HEK293 (cell line): Measurements from ENCODE around the gene HM13.

Source experiments
- CTCF ChIA-PET: fragments of 350-600 bp; formaldehyde crosslinking; extraction: SDS; loops from one replicate; lab custom pipeline; 2021; ENCODE audit warnings: antibody characterized with exemption; lab: Yijun Ruan, JAX
- POLR2A ChIA-PET: fragments of 300-600 bp; formaldehyde crosslinking; extraction: SDS; loops from one replicate; lab custom pipeline; 2020; ENCODE audit warnings: antibody characterized with exemption, inconsistent platforms; lab: Yijun Ruan, JAX
- H3K27ac ChIP-seq: fragments of 200-500 bp; sonication (Bioruptor generic); 2 replicates; pipeline ENCODE4 v1.5.1; 2014; ENCODE audit warnings: low read depth, low read length, control low read depth, inconsistent platforms; ENCODE audit errors: extremely low read depth
- H3K36me3 ChIP-seq, 2 experiments: fragments of 200-500 bp in 1 of 2; sonication (Bioruptor generic) in 1 of 2; 1 replicate in 1 of 2; 2 replicates in 1 of 2; pipeline ENCODE4 v1.5.1; 2014 to 2017; ENCODE audit warnings: inconsistent platforms in 2 of 2, low read length in 2 of 2; ENCODE audit not compliant: control insufficient read depth in 2 of 2, insufficient read depth in 1 of 2
- H3K4me1 ChIP-seq: fragments of 200-500 bp; sonication (Bioruptor generic); 2 replicates; pipeline ENCODE4 v1.5.1; 2014; ENCODE audit warnings: mild to moderate bottlenecking, low read length, inconsistent platforms; ENCODE audit not compliant: control insufficient read depth, insufficient read depth
- H3K4me3 ChIP-seq: 2 replicates; pipeline ENCODE4 v1.5.1; 2011; ENCODE audit warnings: low read depth, mild to moderate bottlenecking, control low read depth, low read length, moderate library complexity
- H3K9me3 ChIP-seq: fragments of 200-500 bp; sonication (Bioruptor generic); 2 replicates; pipeline ENCODE4 v1.5.1; 2014; ENCODE audit warnings: low read depth, low read length, inconsistent platforms; ENCODE audit not compliant: control insufficient read depth, insufficient read depth
- KLF9 ChIP-seq: fragments of 450-650 bp; formaldehyde crosslinking; IDR thresholded peaks from 2 replicates; pipeline ENCODE4 v1.5.1; 2016; ENCODE audit warnings: missing biosample characterization, missing genetic modification characterization, low read depth
- MEIS1 ChIP-seq: sonication (generic); formaldehyde crosslinking; IDR thresholded peaks from 2 replicates; pipeline ENCODE4 v1.8.1; 2022; ENCODE audit warnings: missing genetic modification reagents, mild to moderate bottlenecking, borderline replicate concordance
- OVOL3 ChIP-seq: fragments of 450-650 bp; formaldehyde crosslinking; IDR thresholded peaks from 2 replicates; pipeline ENCODE4 v1.5.1; 2016; ENCODE audit warnings: missing biosample characterization, missing genetic modification characterization
- SCRT1 ChIP-seq: fragments of 450-650 bp; formaldehyde crosslinking; IDR thresholded peaks from 2 replicates; pipeline ENCODE4 v1.5.1; 2016; ENCODE audit warnings: missing biosample characterization, missing genetic modification characterization, borderline replicate concordance
- SCRT2 ChIP-seq: fragments of 450-650 bp; formaldehyde crosslinking; IDR thresholded peaks from 2 replicates; pipeline ENCODE4 v1.5.1; 2016; ENCODE audit warnings: missing biosample characterization, missing genetic modification characterization
- ZBTB1 ChIP-seq: fragments of 450-650 bp; formaldehyde crosslinking; IDR thresholded peaks from 2 replicates; pipeline ENCODE4 v1.5.1; 2016; ENCODE audit warnings: missing biosample characterization, missing genetic modification characterization
- ZBTB21 ChIP-seq: fragments of 450-650 bp; formaldehyde crosslinking; IDR thresholded peaks from 2 replicates; pipeline ENCODE4 v1.5.1; 2017; ENCODE audit warnings: missing biosample characterization, missing genetic modification characterization
- ZNF132 ChIP-seq: fragments of 450-650 bp; formaldehyde crosslinking; IDR thresholded peaks from 2 replicates; pipeline ENCODE4 v1.5.1; 2017; ENCODE audit warnings: missing biosample characterization, missing genetic modification characterization, borderline replicate concordance
- ZNF155 ChIP-seq: fragments of 450-650 bp; formaldehyde crosslinking; IDR thresholded peaks from 2 replicates; pipeline ENCODE4 v1.5.1; 2016; ENCODE audit warnings: missing biosample characterization, missing genetic modification characterization
- ZNF16 ChIP-seq: fragments of 450-650 bp; formaldehyde crosslinking; IDR thresholded peaks from 2 replicates; pipeline ENCODE4 v1.5.1; 2016; ENCODE audit warnings: low read depth, missing biosample characterization, missing genetic modification characterization
- ZNF2 ChIP-seq: fragments of 450-650 bp; formaldehyde crosslinking; IDR thresholded peaks from 2 replicates; pipeline ENCODE4 v1.5.1; 2016; ENCODE audit warnings: missing biosample characterization, missing genetic modification characterization
- ZNF354C ChIP-seq: fragments of 450-650 bp; formaldehyde crosslinking; IDR thresholded peaks from 2 replicates; pipeline ENCODE4 v1.5.1; 2016; ENCODE audit warnings: missing biosample characterization, missing genetic modification characterization, low read depth, borderline replicate concordance
- ZNF37A ChIP-seq: fragments of 450-650 bp; IDR thresholded peaks from 2 replicates; pipeline ENCODE4 v1.5.1; 2018; ENCODE audit warnings: missing biosample characterization, missing genetic modification characterization
- ZNF514 ChIP-seq: fragments of 450-650 bp; formaldehyde crosslinking; IDR thresholded peaks from 2 replicates; pipeline ENCODE4 v1.5.1; 2016; ENCODE audit warnings: missing biosample characterization, missing genetic modification characterization
- ZNF555 ChIP-seq: fragments of 450-650 bp; formaldehyde crosslinking; conservative IDR thresholded peaks from 2 replicates; pipeline ENCODE4 v1.5.1; 2017; ENCODE audit warnings: missing biosample characterization, mild to moderate bottlenecking, missing genetic modification characterization, inconsistent platforms
- ZNF654 ChIP-seq: fragments of 450-650 bp; formaldehyde crosslinking; IDR thresholded peaks from 2 replicates; pipeline ENCODE4 v1.5.1; 2016; ENCODE audit warnings: low read depth, missing biosample characterization, missing genetic modification characterization
- ZNF768 ChIP-seq: fragments of 450-650 bp; formaldehyde crosslinking; IDR thresholded peaks from 2 replicates; pipeline ENCODE4 v1.5.1; 2018; ENCODE audit warnings: missing biosample characterization, mild to moderate bottlenecking, missing genetic modification characterization
- ZNF837 ChIP-seq: fragments of 450-650 bp; formaldehyde crosslinking; IDR thresholded peaks from 2 replicates; pipeline ENCODE4 v1.5.1; 2016; ENCODE audit warnings: missing biosample characterization, missing genetic modification characterization
- ZXDB ChIP-seq: fragments of 450-650 bp; formaldehyde crosslinking; IDR thresholded peaks from 2 replicates; pipeline ENCODE4 v1.5.1; 2016; ENCODE audit warnings: missing biosample characterization, missing genetic modification characterization
- TF ChIP-seq, protein P1 (sequence below): sonication (generic); formaldehyde crosslinking; IDR thresholded peaks from 2 replicates; pipeline ENCODE4 v1.8.1; 2022; ENCODE audit warnings: mild to moderate bottlenecking, moderate library complexity, missing genetic modification reagents
- TF ChIP-seq, protein P2 (sequence below): fragments of 450-650 bp; formaldehyde crosslinking; IDR thresholded peaks from 2 replicates; pipeline ENCODE4 v1.5.1; 2016; ENCODE audit warnings: missing biosample characterization, missing genetic modification characterization, low read depth
- TF ChIP-seq, protein P3 (sequence below): fragments of 450-650 bp; formaldehyde crosslinking; IDR thresholded peaks from 2 replicates; pipeline ENCODE4 v1.5.1; 2016; ENCODE audit warnings: missing biosample characterization, missing genetic modification characterization

HM13 gene

DNA sequence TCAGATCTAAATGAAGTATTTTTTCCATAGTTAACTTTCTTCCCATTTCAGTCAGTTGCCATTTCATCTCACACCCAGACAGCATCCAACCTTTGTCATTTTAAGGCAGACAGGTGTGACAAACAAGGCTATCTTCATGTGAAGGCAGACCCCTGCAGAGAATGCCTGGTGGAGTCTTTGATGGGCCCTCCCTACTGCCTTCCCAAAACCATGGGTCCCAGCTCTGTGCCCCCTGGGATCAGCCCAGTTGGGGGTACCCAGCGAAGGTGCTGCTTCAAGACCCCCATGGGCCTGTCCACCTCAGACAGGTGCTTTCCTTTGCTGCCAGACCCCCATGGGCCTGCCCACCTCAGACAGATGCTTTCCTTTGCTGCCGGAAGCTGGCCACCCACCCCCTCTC is 62.5 kb downstream of the HM13 start:
- H3K4me1 ChIP-seq = peaks cover 8% of the 10 kb centered on the region
- H3K36me3 ChIP-seq = no peaks in the 10 kb centered on the region
- ChIA-PET POLR2A (interaction anchor here (1.8 to 2.4 kb wide), 2 partner anchors 28 to 29 kb away, joined by 10 to 34 read pairs; partner anchors contain the start of gene ID1), CTCF (interaction anchor here (0.7 to 2.2 kb wide), 2 partner anchors 16 to 35 kb away, joined by 4 to 14 read pairs; no protein-coding TSS in a partner anchor)
- TF ChIP-seq ZNF354C (tag by site-specific recombination) (no peak), ZNF132 (tag by site-specific recombination) (no peak), ZNF16 (tag by site-specific recombination) (no peak), ZNF654 (no peak), KLF9 (no peak), SCRT1 (tag by site-specific recombination) (no peak), ZNF155 (no peak), ZNF2 (no peak), ZNF768 (no peak), ZBTB21 (tag by site-specific recombination) (no peak), OVOL3 (tag by site-specific recombination) (no peak), ZXDB (tag by site-specific recombination) (no peak), SCRT2 (tag by site-specific recombination) (no peak)
- TF ChIP-seq, protein P1, sequence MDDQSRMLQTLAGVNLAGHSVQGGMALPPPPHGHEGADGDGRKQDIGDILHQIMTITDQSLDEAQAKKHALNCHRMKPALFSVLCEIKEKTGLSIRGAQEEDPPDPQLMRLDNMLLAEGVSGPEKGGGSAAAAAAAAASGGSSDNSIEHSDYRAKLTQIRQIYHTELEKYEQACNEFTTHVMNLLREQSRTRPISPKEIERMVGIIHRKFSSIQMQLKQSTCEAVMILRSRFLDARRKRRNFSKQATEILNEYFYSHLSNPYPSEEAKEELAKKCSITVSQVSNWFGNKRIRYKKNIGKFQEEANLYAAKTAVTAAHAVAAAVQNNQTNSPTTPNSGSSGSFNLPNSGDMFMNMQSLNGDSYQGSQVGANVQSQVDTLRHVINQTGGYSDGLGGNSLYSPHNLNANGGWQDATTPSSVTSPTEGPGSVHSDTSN (CRISPR knock-in tag) = no peak
- TF ChIP-seq, protein P2, sequence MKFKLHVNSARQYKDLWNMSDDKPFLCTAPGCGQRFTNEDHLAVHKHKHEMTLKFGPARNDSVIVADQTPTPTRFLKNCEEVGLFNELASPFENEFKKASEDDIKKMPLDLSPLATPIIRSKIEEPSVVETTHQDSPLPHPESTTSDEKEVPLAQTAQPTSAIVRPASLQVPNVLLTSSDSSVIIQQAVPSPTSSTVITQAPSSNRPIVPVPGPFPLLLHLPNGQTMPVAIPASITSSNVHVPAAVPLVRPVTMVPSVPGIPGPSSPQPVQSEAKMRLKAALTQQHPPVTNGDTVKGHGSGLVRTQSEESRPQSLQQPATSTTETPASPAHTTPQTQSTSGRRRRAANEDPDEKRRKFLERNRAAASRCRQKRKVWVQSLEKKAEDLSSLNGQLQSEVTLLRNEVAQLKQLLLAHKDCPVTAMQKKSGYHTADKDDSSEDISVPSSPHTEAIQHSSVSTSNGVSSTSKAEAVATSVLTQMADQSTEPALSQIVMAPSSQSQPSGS = no peak
- H3K9me3 ChIP-seq = no peaks in the 10 kb centered on the region
- H3K4me3 ChIP-seq = no peak overlapping the region
- H3K27ac ChIP-seq = no peak overlapping the region

DNA sequence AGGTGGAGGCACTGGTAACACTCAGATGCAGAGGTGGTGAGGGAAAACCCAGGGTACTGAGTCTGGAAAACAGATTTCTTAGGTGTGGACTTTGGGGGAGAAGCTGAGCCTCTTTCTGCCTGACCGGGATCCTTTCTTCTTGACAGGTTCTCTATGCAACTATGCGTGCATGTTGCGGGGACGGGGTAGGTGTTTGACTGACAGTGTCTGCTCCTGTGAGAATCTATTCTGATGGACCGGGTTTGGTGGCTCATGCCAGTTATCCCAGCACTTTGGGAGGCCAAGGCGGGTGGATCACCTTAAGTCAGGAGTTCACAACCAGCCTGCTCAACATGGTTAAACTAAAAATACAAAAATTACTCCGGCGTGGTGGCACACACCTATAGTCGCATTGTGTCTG is 63.0 kb downstream of the HM13 start:
- ChIA-PET CTCF (interaction anchor here (0.7 to 2.2 kb wide), 5 partner anchors 10 to 37 kb away, joined by 3 to 14 read pairs (median 5); no protein-coding TSS in a partner anchor), POLR2A (interaction anchor here (1.5 to 2.4 kb wide), 2 partner anchors 28 to 36 kb away, joined by 4 to 34 read pairs; partner anchors contain the start of gene ID1)
- H3K4me3 ChIP-seq = no peak overlapping the region
- H3K4me1 ChIP-seq = peaks cover 6% of the 10 kb centered on the region
- H3K27ac ChIP-seq = no peak overlapping the region
- no peak for TF ChIP-seq ZNF768
- no peak for TF ChIP-seq ZNF837
- TF ChIP-seq ZNF555 (tag by site-specific recombination) = no peak
- TF ChIP-seq MEIS1 (CRISPR knock-in tag) = no peak
- TF ChIP-seq ZNF37A (tag by site-specific recombination) = no peak
- TF ChIP-seq, protein P3, sequence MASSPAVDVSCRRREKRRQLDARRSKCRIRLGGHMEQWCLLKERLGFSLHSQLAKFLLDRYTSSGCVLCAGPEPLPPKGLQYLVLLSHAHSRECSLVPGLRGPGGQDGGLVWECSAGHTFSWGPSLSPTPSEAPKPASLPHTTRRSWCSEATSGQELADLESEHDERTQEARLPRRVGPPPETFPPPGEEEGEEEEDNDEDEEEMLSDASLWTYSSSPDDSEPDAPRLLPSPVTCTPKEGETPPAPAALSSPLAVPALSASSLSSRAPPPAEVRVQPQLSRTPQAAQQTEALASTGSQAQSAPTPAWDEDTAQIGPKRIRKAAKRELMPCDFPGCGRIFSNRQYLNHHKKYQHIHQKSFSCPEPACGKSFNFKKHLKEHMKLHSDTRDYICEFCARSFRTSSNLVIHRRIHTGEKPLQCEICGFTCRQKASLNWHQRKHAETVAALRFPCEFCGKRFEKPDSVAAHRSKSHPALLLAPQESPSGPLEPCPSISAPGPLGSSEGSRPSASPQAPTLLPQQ = no peak
- no peak for TF ChIP-seq ZNF514 (tag by site-specific recombination)
- TF ChIP-seq ZBTB1 (tag by site-specific recombination) = no peak
- H3K9me3 ChIP-seq = no peaks in the 10 kb centered on the region
- H3K36me3 ChIP-seq = no peaks in the 10 kb centered on the region
